Karpas-422 (cell line): ENCODE results near the gene NCOA6. TPM values are rescaled to one million over a fixed set of nuclear protein-coding genes. Genes with fewer than 3 reads are reported as not detected.
A peak's percentile ranks its signal among the peaks of the same experiment; 100 is the strongest.
"Not testable (repeated sequence)": the region's sequence is repeated elsewhere in the genome, so short reads cannot be mapped to it uniquely, and the experiment has no call there.

ENCODE experiments used
- DNase-seq: peaks from one replicate; pipeline ENCODE4 v3.0.0-alpha.2; 2015
- H2AFZ ChIP-seq: fragments of 200-600 bp; sonication (generic); 2 replicates; pipeline ENCODE4 v1.6.1; 2014; ENCODE audit warnings: antibody characterized with exemption, low read length, mixed read lengths
- H3K27ac ChIP-seq: fragments of 200-600 bp; sonication (generic); 2 replicates; pipeline ENCODE4 v1.5.1; 2014; ENCODE audit warnings: mild to moderate bottlenecking, low read length, moderate library complexity
- H3K27me3 ChIP-seq: fragments of 200-600 bp; sonication (generic); 2 replicates; pipeline ENCODE4 v1.6.1; 2014; ENCODE audit warnings: low read length, mixed read lengths
- H3K36me3 ChIP-seq: fragments of 200-600 bp; sonication (generic); 2 replicates; pipeline ENCODE4 v1.6.1; 2014; ENCODE audit warnings: low read length, mixed read lengths; ENCODE audit not compliant: insufficient read depth
- H3K4me1 ChIP-seq: fragments of 200-600 bp; sonication (generic); 2 replicates; pipeline ENCODE4 v1.6.1; 2014; ENCODE audit warnings: mild to moderate bottlenecking, low read length, mixed read lengths
- H3K4me2 ChIP-seq: fragments of 200-600 bp; sonication (generic); 2 replicates; pipeline ENCODE4 v1.6.1; 2014; ENCODE audit warnings: low read length, low read depth, mild to moderate bottlenecking; ENCODE audit not compliant: poor library complexity, severe bottlenecking
- H3K4me3 ChIP-seq: fragments of 200-600 bp; sonication (generic); 2 replicates; pipeline ENCODE4 v1.5.1; 2014; ENCODE audit warnings: mild to moderate bottlenecking, antibody characterized with exemption, low read length, mixed read lengths
- H3K79me2 ChIP-seq: fragments of 200-600 bp; sonication (generic); 2 replicates; pipeline ENCODE4 v1.6.1; 2014; ENCODE audit warnings: mild to moderate bottlenecking, low read length, mixed read lengths
- H3K9ac ChIP-seq: fragments of 200-600 bp; sonication (generic); 2 replicates; pipeline ENCODE4 v1.6.0; 2014; ENCODE audit warnings: low read length
- H3K9me2 ChIP-seq: fragments of 200-600 bp; sonication (generic), shearing (Covaris generic); replicated peaks from 2 replicates; pipeline ENCODE4 v1.6.0; 2014; ENCODE audit warnings: mild to moderate bottlenecking, low read length, moderate library complexity; ENCODE audit not compliant: insufficient read depth
- H3K9me3 ChIP-seq: fragments of 300-700, 200-600 bp; sonication (generic); 2 replicates; pipeline ENCODE4 v1.6.1; 2014; ENCODE audit warnings: low read length, mixed read lengths
- H4K20me1 ChIP-seq: fragments of 200-600 bp; sonication (generic); 2 replicates; pipeline ENCODE4 v1.6.1; 2014; ENCODE audit warnings: mild to moderate bottlenecking, antibody characterized with exemption, low read length, low read depth; ENCODE audit not compliant: insufficient read depth
- total RNA-seq: library from RNA; depleted of rRNA; stranded (reverse); fragments of >200 nt; shearing (Covaris generic); gene quantifications from 2 replicates; pipeline ENCODE4 v1.2.3, GENCODE V29; 2014; ENCODE audit warnings: low replicate concordance

NCOA6 gene
- total RNA-seq, 1 experiment from 2014 or later: 15.4 TPM

DNA sequence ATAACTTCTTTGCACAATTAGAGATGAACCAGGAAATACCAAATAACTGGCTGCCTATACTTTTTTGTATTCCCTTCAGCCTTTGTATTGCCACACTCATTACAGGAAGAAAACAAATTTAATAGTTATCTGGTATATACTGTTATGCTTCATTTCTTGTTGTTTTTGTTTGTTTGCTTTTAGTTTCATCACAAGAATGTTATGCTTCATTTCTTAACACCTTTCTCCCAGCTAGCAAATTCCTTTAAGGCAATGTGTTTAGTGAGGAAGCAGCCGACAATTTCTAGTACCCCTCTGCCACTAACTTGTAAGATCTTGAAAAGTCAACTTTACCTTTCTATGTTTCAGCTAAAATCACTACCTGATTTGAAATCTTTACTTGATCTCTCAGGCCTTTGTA is 1.4 kb downstream of the NCOA6 start:
- H3K9ac ChIP-seq: peak overlapping the region; percentile 81
- H3K4me3 ChIP-seq: peak overlapping the region; percentile 76
- H4K20me1 ChIP-seq: peaks cover 6% of the 10 kb centered on the region; the same call in 1 of the 2 replicates
- H3K27ac ChIP-seq: no peak overlapping the region
- H3K9me3 ChIP-seq: no peaks in the 10 kb centered on the region
- peaks cover 61% of the 10 kb centered on the region for H3K79me2 ChIP-seq
- peak overlapping the region; percentile 70 for H3K4me2 ChIP-seq
- no peaks in the 10 kb centered on the region for H3K9me2 ChIP-seq
- H3K4me1 ChIP-seq: peaks cover 29% of the 10 kb centered on the region
- DNase-seq: no peak
- no peak overlapping the region for H2AFZ ChIP-seq
- H3K36me3 ChIP-seq: no peaks in the 10 kb centered on the region
- no peaks in the 10 kb centered on the region for H3K27me3 ChIP-seq

- Histone ChIP-seq H2AFZ (no peak overlapping the region), H3K79me2 (peaks cover 91% of the 10 kb centered on the region), H3K4me1 (peaks cover 46% of the 10 kb centered on the region), H3K36me3 (no peaks in the 10 kb centered on the region), H3K4me2 (no peak overlapping the region), H4K20me1 (peaks cover 6% of the 10 kb centered on the region; the same call in 1 of the 2 replicates), H3K27me3 (no peaks in the 10 kb centered on the region), H3K4me3 (no peak overlapping the region), H3K9me3 (no peaks in the 10 kb centered on the region), H3K27ac (no peak overlapping the region), H3K9me2 (no peaks in the 10 kb centered on the region), H3K9ac (no peak overlapping the region)
- no peak for DNase-seq
Measured at GRCh38 chr20:34820805-34821578, 4.5 kb downstream of the NCOA6 start.

GRCh38 chr20:34817801-34818200 is 7.7 kb downstream of the NCOA6 start:
- no peak for DNase-seq
- Histone ChIP-seq H3K4me1 (peaks cover 40% of the 10 kb centered on the region), H3K79me2 (peaks cover 100% of the 10 kb centered on the region), H3K9me3 (no peaks in the 10 kb centered on the region), H3K9me2 (no peaks in the 10 kb centered on the region), H3K9ac (no peak overlapping the region), H3K27me3 (no peaks in the 10 kb centered on the region), H3K4me2 (peak overlapping the region; percentile 23), H3K4me3 (no peak overlapping the region), H3K36me3 (no peaks in the 10 kb centered on the region), H2AFZ (no peak overlapping the region), H4K20me1 (no peaks in the 10 kb centered on the region; the same call in 1 of the 2 replicates), H3K27ac (no peak overlapping the region; the same call in 1 of the 2 replicates)

GRCh38 chr20:34817072-34817471 is 8.4 kb downstream of the NCOA6 start:
- Histone ChIP-seq H3K4me1 (peaks cover 34% of the 10 kb centered on the region), H3K27me3 (no peaks in the 10 kb centered on the region), H3K27ac (no peak overlapping the region), H3K9ac (no peak overlapping the region), H3K9me3 (no peaks in the 10 kb centered on the region), H3K4me3 (no peak overlapping the region), H3K79me2 (peaks cover 100% of the 10 kb centered on the region), H4K20me1 (no peaks in the 10 kb centered on the region; the same call in 1 of the 2 replicates), H3K4me2 (no peak overlapping the region), H2AFZ (no peak overlapping the region), H3K9me2 (no peaks in the 10 kb centered on the region), H3K36me3 (no peaks in the 10 kb centered on the region)
- DNase-seq: no peak

DNA sequence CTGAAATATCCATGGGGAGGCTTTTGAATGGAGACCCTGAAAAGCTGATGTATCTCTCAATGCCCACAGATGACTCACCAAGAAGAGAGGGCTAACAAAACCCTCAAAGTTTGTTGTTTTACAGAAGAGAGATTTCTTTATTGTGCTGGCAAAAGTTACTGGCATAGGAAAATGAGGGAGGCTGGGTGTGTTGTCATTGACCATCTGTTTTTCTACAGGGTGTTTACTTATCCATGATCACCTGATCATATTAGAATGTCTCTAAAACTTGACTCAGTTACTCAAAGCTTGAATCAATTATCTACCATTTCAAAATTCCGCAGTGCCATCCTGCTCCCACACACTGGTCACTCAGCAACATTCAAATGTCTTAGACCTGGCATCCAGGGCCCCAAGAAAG is 9.8 kb downstream of the NCOA6 start:
- Histone ChIP-seq H2AFZ (no peak overlapping the region), H3K27ac (no peak overlapping the region)

DNA sequence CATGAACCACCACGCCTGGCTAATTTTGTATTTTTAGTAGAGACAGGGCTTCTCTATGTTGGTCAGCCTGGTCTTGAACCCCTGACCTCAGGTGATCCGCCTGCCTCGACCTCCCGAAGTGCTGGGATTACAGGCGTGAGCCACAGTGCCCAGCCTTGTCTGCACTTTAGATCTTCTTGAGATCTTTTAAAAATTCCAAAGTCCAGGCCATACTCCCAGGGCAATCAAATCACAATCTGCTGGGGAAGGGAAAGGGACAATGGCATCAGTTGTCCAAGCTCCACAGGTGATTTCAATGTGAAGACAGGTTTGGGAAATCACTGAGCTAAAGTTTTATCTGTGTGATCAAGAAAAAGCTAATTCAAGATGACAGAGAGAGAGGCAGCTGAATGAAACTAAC is 16.9 kb downstream of the NCOA6 start:
- H2AFZ ChIP-seq: no peak overlapping the region

More for the DNA sequence above, 9.8 kb downstream of the NCOA6 start:
- no peaks in the 10 kb centered on the region for H3K9me2 ChIP-seq
- no peaks in the 10 kb centered on the region for H3K36me3 ChIP-seq
- H3K4me1 ChIP-seq: peaks cover 34% of the 10 kb centered on the region
- H3K9me3 ChIP-seq: no peaks in the 10 kb centered on the region
- H4K20me1 ChIP-seq: no peaks in the 10 kb centered on the region
- H3K4me3 ChIP-seq: no peak overlapping the region
- H3K27me3 ChIP-seq: no peaks in the 10 kb centered on the region
- H3K4me2 ChIP-seq: no peak overlapping the region
- H3K9ac ChIP-seq: no peak overlapping the region
- peaks cover 99% of the 10 kb centered on the region for H3K79me2 ChIP-seq
- no peak for DNase-seq

GRCh38 chr20:34807944-34808465 is 17.4 kb downstream of the NCOA6 start:
- H3K36me3 ChIP-seq, H3K9me3 ChIP-seq, H3K27ac ChIP-seq, H2AFZ ChIP-seq, H3K9me2 ChIP-seq, H4K20me1 ChIP-seq, H3K27me3 ChIP-seq, H3K4me2 ChIP-seq, H3K4me3 ChIP-seq, H3K9ac ChIP-seq, DNase-seq: not testable (repeated sequence)
- Histone ChIP-seq H3K79me2 (peaks cover 93% of the 10 kb centered on the region), H3K4me1 (peaks cover 27% of the 10 kb centered on the region)

More for the DNA sequence above, 16.9 kb downstream of the NCOA6 start:
- Histone ChIP-seq H3K27ac (no peak overlapping the region), H4K20me1 (no peaks in the 10 kb centered on the region), H3K9ac (no peak overlapping the region), H3K4me3 (no peak overlapping the region), H3K36me3 (no peaks in the 10 kb centered on the region), H3K9me3 (no peaks in the 10 kb centered on the region), H3K79me2 (peaks cover 93% of the 10 kb centered on the region), H3K27me3 (no peaks in the 10 kb centered on the region), H3K9me2 (no peaks in the 10 kb centered on the region), H3K4me1 (peaks cover 27% of the 10 kb centered on the region), H3K4me2 (no peak overlapping the region)
- DNase-seq: no peak

- H3K27ac ChIP-seq: peak overlapping the region; percentile 7; the same call in 1 of the 2 replicates
- DNase-seq: no peak
- H4K20me1 ChIP-seq: no peaks in the 10 kb centered on the region
- no peaks in the 10 kb centered on the region for H3K9me2 ChIP-seq
- peaks cover 93% of the 10 kb centered on the region for H3K79me2 ChIP-seq
- H3K4me2 ChIP-seq: peak overlapping the region; percentile 1
- H2AFZ ChIP-seq: no peak overlapping the region
- H3K9ac ChIP-seq: no peak overlapping the region
- H3K4me3 ChIP-seq: no peak overlapping the region
- no peaks in the 10 kb centered on the region for H3K9me3 ChIP-seq
- H3K27me3 ChIP-seq: no peaks in the 10 kb centered on the region
- H3K36me3 ChIP-seq: no peaks in the 10 kb centered on the region
- peaks cover 27% of the 10 kb centered on the region for H3K4me1 ChIP-seq
Measured at GRCh38 chr20:34806255-34806654, 19.2 kb downstream of the NCOA6 start.
